ENCODE measurements around the gene SYNGR3. TPM values are rescaled to one million over a fixed set of nuclear protein-coding genes. Genes with fewer than 3 reads are reported as not detected.

The SYNGR3 gene
- total RNA-seq, 1 donor = 2.6 TPM

- peak overlapping the region; percentile 41 for H3K4me3 ChIP-seq (ENCODE audit: low read depth, low read length)
- DNase-seq (ENCODE audit: low read depth) = peak; percentile 70
- TF ChIP-seq CTCF (IDR thresholded peaks at IDR 0.05; ENCODE audit: insufficient read depth, low read depth, low read length) = no peak
Measured at GRCh38 chr16:2033057-2033908, 43.5 kb downstream of the SYNGR3 start.

GRCh38 chr16:2033909-2034695, 44.3 kb downstream of the SYNGR3 start:
- H3K4me3 ChIP-seq (ENCODE audit: low read depth, low read length) = peak overlapping the region; percentile 41
- DNase-seq (ENCODE audit: low read depth) = peak; percentile 57

GRCh38 chr16:2034696-2035430, 45.1 kb downstream of the SYNGR3 start:
- DNase-seq (ENCODE audit: low read depth) = no peak
- no peak overlapping the region for H3K4me3 ChIP-seq (ENCODE audit: low read depth, low read length)

GRCh38 chr16:2035431-2036199, 45.8 kb downstream of the SYNGR3 start:
- TF ChIP-seq CTCF (IDR thresholded peaks at IDR 0.05; ENCODE audit: insufficient read depth, low read depth, low read length) = no peak
- DNase-seq (ENCODE audit: low read depth) = peak; percentile 92
- peak overlapping the region; percentile 27 for H3K4me3 ChIP-seq (ENCODE audit: low read depth, low read length)

More at GRCh38 chr16:2034696-2035430, 45.1 kb downstream of the SYNGR3 start:
- TF ChIP-seq CTCF (IDR thresholded peaks at IDR 0.05; ENCODE audit: insufficient read depth, low read depth, low read length) = no peak

GRCh38 chr16:2036200-2036966, 46.6 kb downstream of the SYNGR3 start:
- TF ChIP-seq CTCF (IDR thresholded peaks at IDR 0.05; ENCODE audit: insufficient read depth, low read depth, low read length) = no peak
- no peak for DNase-seq (ENCODE audit: low read depth)
- peak overlapping the region; percentile 27 for H3K4me3 ChIP-seq (ENCODE audit: low read depth, low read length)

GRCh38 chr16:2037115-2037514, 47.3 kb downstream of the SYNGR3 start:
- no peak for TF ChIP-seq CTCF (IDR thresholded peaks at IDR 0.05; ENCODE audit: insufficient read depth, low read depth, low read length)
- no peak overlapping the region for H3K4me3 ChIP-seq (ENCODE audit: low read depth, low read length)
- no peak for DNase-seq (ENCODE audit: low read depth)

Measured in fibroblast of villous mesenchyme (primary cell).